Esophagus squamous epithelium (tissue), 5 donors: ENCODE measurements around the gene RPA1. TPM values are rescaled to one million over a fixed set of nuclear protein-coding genes. Genes with fewer than 3 reads are reported as not detected.

Source experiments
- DNase-seq: peaks from one replicate; lab custom pipeline; 2025; lab: John Stamatoyannopoulos, UW
- H3K27ac ChIP-seq, 4 donors: fragments of 200-600 bp; sonication (generic); one replicate each; pipeline ENCODE4 v1.5.1; 2016 to 2019; ENCODE audit warnings: mild to moderate bottlenecking in 1 of 4
- H3K27me3 ChIP-seq, 4 donors: fragments of 200-600 bp; sonication (generic); 1 replicate in 3 of 4; 2 replicates in 1 of 4; pipeline versions ENCODE4 v1.5.1 to v1.6.0; 2017 to 2021; ENCODE audit warnings: antibody characterized with exemption in 1 of 4
- H3K36me3 ChIP-seq, 3 donors: fragments of 200-600 bp; sonication (generic); one replicate each; pipeline ENCODE4 v1.5.1; 2016 to 2019
- H3K4me1 ChIP-seq, 3 donors: fragments of 200-600 bp; sonication (generic); one replicate each; pipeline ENCODE4 v1.5.1; 2017 to 2019
- H3K4me3 ChIP-seq, 4 donors: fragments of 200-600 bp; sonication (generic); 1 replicate in 3 of 4; 2 replicates in 1 of 4; pipeline ENCODE4 v1.5.1; 2016 to 2019; ENCODE audit warnings: mild to moderate bottlenecking in 2 of 4, moderate library complexity in 1 of 4
- H3K9me3 ChIP-seq, 3 donors: fragments of 200-600 bp; sonication (generic); one replicate each; pipeline ENCODE4 v1.5.1; 2016 to 2019
- CTCF ChIP-seq, 6 experiments: fragments of 450-650 bp in 4 of 6; fragments of 200-600 bp in 2 of 6; sonication (generic) in 2 of 6; IDR thresholded peaks; one replicate each; pipeline ENCODE4 v1.5.1; 2016 to 2019; ENCODE audit warnings: antibody characterized with exemption in 6 of 6, mild to moderate bottlenecking in 4 of 6, moderate library complexity in 4 of 6
- POLR2A ChIP-seq, 4 donors: fragments of 450-650 bp; IDR thresholded peaks; one replicate each; pipeline ENCODE4 v1.6.1; 2017; ENCODE audit warnings: antibody characterized with exemption in 4 of 4, mild to moderate bottlenecking in 4 of 4, moderate library complexity in 3 of 4
- WGBS, 2 donors: methylation state at CpG; one replicate each; pipeline ENCODE4 v1.1.5; 2018; 5-methylcytosine and 5-hydroxymethylcytosine counted together
- intact Hi-C: fragments of 100-400 bp; cut with DNase I; formaldehyde crosslinking; loops from one replicate; pipeline ENCODE4 v1.15.0; 2022
- total RNA-seq, 4 donors: library from RNA; depleted of rRNA; stranded (reverse); fragments of >200 nt; gene quantifications; one replicate each; pipeline ENCODE4 v1.1.0, GENCODE V29; 2016
- donor health status: DM: yes; HTN: yes; CAD: no.

The RPA1 gene
- total RNA-seq = 10 to 100 TPM; 16.3 to 29.8 (median 25.6) TPM

GRCh38 chr17:1829592-1830257 lies at the start of gene RPA1, which contains the start of gene SMYD4:
TSS of gene RPA1 (plus strand) at chr17:1830005. CDS start at chr17:1830094, 89 bp downstream.
TSS of gene SMYD4 (minus strand) at chr17:1829902. CDS start at chr17:1827994, 1,908 bp downstream.
- Histone ChIP-seq H3K9me3 (no peaks in the 10 kb centered on the region), H3K27me3 (no peaks in the 10 kb centered on the region), H3K4me1 (peaks cover 5 to 37% (median 20%) of the 10 kb centered on the region in 3 donors), H3K27ac (peak within 1 kb of the TSS; percentile 87 to 94 (median 90)), H3K36me3 (peaks cover 0 to 30% (median 5%) of the 10 kb centered on the region in 3 donors), H3K4me3 (peak within 1 kb of the TSS; percentile 76 to 85 (median 80))
- peak in 2 of 6 experiments; percentile 14 to 31 for TF ChIP-seq CTCF (IDR thresholded peaks at IDR 0.05)
- peak in 3 of 4 donors; percentile 69 to 89 (median 83) for TF ChIP-seq POLR2A (IDR thresholded peaks at IDR 0.05)
- peak; percentile 18 for DNase-seq
- WGBS, 2 donors = 0% methylated on average over 6 of the region's 83 CpGs; no CpG with 5 or more reads in 1 of the 2 donors
- intact Hi-C loops = no loop called here

- peaks cover 15 to 77% (median 36%) of the 10 kb centered on the region in 3 donors for H3K4me1 ChIP-seq
- intact Hi-C loops = loop anchor here (5.0 kb wide), 1 partner anchor 60 kb away; the partner anchor contains the start of gene WDR81
- no peak overlapping the region for H3K4me3 ChIP-seq
- no peaks in the 10 kb centered on the region for H3K9me3 ChIP-seq
- no peaks in the 10 kb centered on the region for H3K27me3 ChIP-seq
- DNase-seq = no peak
- H3K27ac ChIP-seq = peak overlapping the region; percentile 73 to 93 (median 84)
- peaks cover 0 to 48% (median 9%) of the 10 kb centered on the region in 3 donors for H3K36me3 ChIP-seq
- WGBS, 2 donors = 68 to 72% methylated on average over 6 of the region's 6 CpGs
- TF ChIP-seq POLR2A (IDR thresholded peaks at IDR 0.05) = no peak
- TF ChIP-seq CTCF (IDR thresholded peaks at IDR 0.05) = no peak
Observed at GRCh38 chr17:1782171-1782567, 47.6 kb upstream of the RPA1 start.

GRCh38 chr17:1783271-1783670 lies 46.5 kb upstream of the RPA1 start:
- no peak for DNase-seq
- Histone ChIP-seq H3K27me3 (no peaks in the 10 kb centered on the region), H3K4me1 (peaks cover 21 to 81% (median 42%) of the 10 kb centered on the region in 3 donors), H3K36me3 (peaks cover 0 to 39% (median 9%) of the 10 kb centered on the region in 3 donors), H3K9me3 (no peaks in the 10 kb centered on the region), H3K27ac (peak overlapping the region; percentile 73 to 98 (median 92)), H3K4me3 (peak overlapping the region in 1 of 4 donors; percentile 3)
- 53 to 79% methylated on average over 10 to 19 of the region's 19 CpGs for WGBS, 2 donors
- TF ChIP-seq CTCF (IDR thresholded peaks at IDR 0.05) (no peak), POLR2A (IDR thresholded peaks at IDR 0.05) (no peak)
- intact Hi-C loops = loop anchor here (5.0 kb wide), 1 partner anchor 61 kb away; the partner anchor contains the start of gene WDR81

- peaks cover 0 to 33% (median 9%) of the 10 kb centered on the region in 3 donors for H3K36me3 ChIP-seq
- TF ChIP-seq POLR2A (IDR thresholded peaks at IDR 0.05) = peak in 2 of 4 donors; percentile 55 to 62
- peak; percentile 50 to 84 (median 76) for TF ChIP-seq CTCF (IDR thresholded peaks at IDR 0.05)
- H3K9me3 ChIP-seq = no peaks in the 10 kb centered on the region
- peak overlapping the region in 1 of 4 donors; percentile 3 for H3K4me3 ChIP-seq
- H3K4me1 ChIP-seq = peaks cover 21 to 81% (median 42%) of the 10 kb centered on the region in 3 donors
- H3K27me3 ChIP-seq = no peaks in the 10 kb centered on the region
- DNase-seq = no peak
- peak overlapping the region; percentile 73 to 98 (median 92) for H3K27ac ChIP-seq
- intact Hi-C loops = loop anchor here (5.0 kb wide), 1 partner anchor 62 kb away; the partner anchor contains the start of gene WDR81
- 34 to 59% methylated on average over 13 to 14 of the region's 16 CpGs for WGBS, 2 donors
Observed at GRCh38 chr17:1783834-1784611, 45.8 kb upstream of the RPA1 start.
